WI38 (cell line): ENCODE data around the gene ABCF3.

Experiments
- H3K4me3 ChIP-seq: 2 replicates; pipeline ENCODE4 v1.5.1; 2011; ENCODE audit warnings: low read depth, mild to moderate bottlenecking, control low read depth, low read length
- CTCF ChIP-seq: IDR thresholded peaks from 2 replicates; pipeline ENCODE4 v1.5.1; 2012; ENCODE audit warnings: low read depth, mild to moderate bottlenecking, control low read depth, low read length

Gene ABCF3

GRCh38 chr3:184242297-184242685, 56.3 kb downstream of the ABCF3 start:
- H3K4me3 ChIP-seq, result no peak overlapping the region
- TF ChIP-seq CTCF, result no peak
